GM12878 (cell line): ENCODE measurements around the gene OTULIN. TPM values are rescaled to one million over a fixed set of nuclear protein-coding genes. Genes with fewer than 3 reads are reported as not detected.
A peak's percentile ranks its signal among the peaks of the same experiment; 100 is the strongest.

ENCODE experiments used
- BACH1 ChIP-seq: fragments of 450-650 bp; IDR thresholded peaks from 2 replicates; pipeline ENCODE4 v1.6.1; 2017; ENCODE audit warnings: mild to moderate bottlenecking, borderline replicate concordance
- BCL11A ChIP-seq: IDR thresholded peaks from 2 replicates; pipeline ENCODE4 v1.6.1; 2011; ENCODE audit warnings: low read depth, low read length
- CHD1 ChIP-seq: IDR thresholded peaks from 2 replicates; pipeline ENCODE4 v1.6.1; 2012; ENCODE audit warnings: low read depth, low read length, improper control_type of control experiment
- DPF2 ChIP-seq: fragments of 450-650 bp; IDR thresholded peaks from 2 replicates; pipeline ENCODE4 v1.6.1; 2017; ENCODE audit warnings: mild to moderate bottlenecking
- FOXK2 ChIP-seq: fragments of 450-650 bp; IDR thresholded peaks from 2 replicates; pipeline ENCODE4 v1.6.1; 2017; ENCODE audit warnings: mild to moderate bottlenecking, moderate library complexity
- MAX ChIP-seq: IDR thresholded peaks from 2 replicates; pipeline ENCODE4 v1.6.1; 2012; ENCODE audit warnings: low read depth, low read length, improper control_type of control experiment
- MXI1 ChIP-seq: fragments of 150-350 bp; IDR thresholded peaks from 2 replicates; pipeline ENCODE4 v1.6.1; 2011; ENCODE audit warnings: low read depth, mild to moderate bottlenecking, inconsistent platforms, low read length, improper control_type of control experiment
- NKRF ChIP-seq: fragments of 450-650 bp; conservative IDR thresholded peaks from 2 replicates; pipeline ENCODE4 v1.6.1; 2017; ENCODE audit warnings: mild to moderate bottlenecking, moderate library complexity
- NR2C2 ChIP-seq: IDR thresholded peaks from 2 replicates; pipeline ENCODE4 v1.6.1; 2011; ENCODE audit warnings: borderline replicate concordance, low read depth; ENCODE audit not compliant: control insufficient read depth, insufficient read length
- PAX5 ChIP-seq: IDR thresholded peaks from 2 replicates; pipeline ENCODE4 v1.6.1; 2011; ENCODE audit warnings: low read depth, low read length, borderline replicate concordance
- POLR2A ChIP-seq: IDR thresholded peaks from 2 replicates; pipeline ENCODE4 v1.6.1; 2011; ENCODE audit warnings: low read depth, mild to moderate bottlenecking, low read length
- POLR2AphosphoS5 ChIP-seq: IDR thresholded peaks from 2 replicates; pipeline ENCODE4 v1.6.1; 2011; ENCODE audit warnings: mild to moderate bottlenecking, low read length, inconsistent platforms
- RAD51 ChIP-seq: fragments of 450-650 bp; IDR thresholded peaks from 2 replicates; pipeline ENCODE4 v1.6.1; 2016; ENCODE audit warnings: moderate library complexity, mild to moderate bottlenecking, inconsistent platforms
- SIN3A ChIP-seq: IDR thresholded peaks from 2 replicates; pipeline ENCODE4 v1.6.1; 2012; ENCODE audit warnings: low read depth, low read length, improper control_type of control experiment
- SREBF2 ChIP-seq: IDR thresholded peaks from 2 replicates; pipeline ENCODE4 v1.6.1; 2012; ENCODE audit warnings: mild to moderate bottlenecking, low read length
- WRNIP1 ChIP-seq: IDR thresholded peaks from 2 replicates; pipeline ENCODE4 v1.6.1; 2011; ENCODE audit warnings: low read depth, low read length, improper control_type of control experiment, borderline replicate concordance
- polyA plus RNA-seq, 11 experiments: library from polyadenylated mRNA; depleted of rRNA in 4 of 11; unstranded in 6 of 11; stranded (reverse) in 5 of 11; fragments of >200 nt; fragmentation: Nextera tagmentation in 4 of 11; fragmentation: Illumina TruSeq in 1 of 11; extraction: Ambion mirVana in 4 of 11; extraction: Trizol in 1 of 11; gene quantifications; 1 replicate in 1 of 11; 2 replicates in 10 of 11; pipeline versions ENCODE4 v1.2.1 to v1.2.3, GENCODE V29; 2011 to 2016; ENCODE audit warnings: inconsistent platforms in 2 of 11, missing spikeins in 2 of 11, low read depth in 1 of 11
- total RNA-seq, 4 experiments: library from RNA; depleted of rRNA in 3 of 4; stranded (reverse); fragments of >200 nt in 3 of 4; fragmentation: Illumina TruSeq in 1 of 4; extraction: Trizol in 1 of 4; gene quantifications; 2 replicates each; pipeline versions ENCODE4 v1.2.1 to v1.2.3, GENCODE V29; 2013 to 2021
- TF ChIP-seq, protein P1 (sequence below), 3 experiments: IDR thresholded peaks in 2 of 3; conservative IDR thresholded peaks in 1 of 3; 2 replicates each; pipeline ENCODE4 v1.5.1; 2011; ENCODE audit warnings: low read depth in 3 of 3, low read length in 3 of 3, mild to moderate bottlenecking in 3 of 3, control low read depth in 2 of 3, moderate library complexity in 2 of 3, inconsistent platforms in 1 of 3, mixed read lengths in 1 of 3; ENCODE audit not compliant: control insufficient read depth in 2 of 3, insufficient read depth in 1 of 3; ENCODE audit errors: extremely low read depth in 1 of 3
- TF ChIP-seq, protein P2 (sequence below): fragments of 450-650 bp; IDR thresholded peaks from 2 replicates; pipeline ENCODE4 v1.6.1; 2016; ENCODE audit warnings: mild to moderate bottlenecking

OTULIN gene
- total and polyA plus RNA-seq, 10 of the 15 experiments (the other 5 are each of a cell fraction or from before 2014, with no cell fraction given) = 6.6 to 70.5 (median 28.7) TPM

DNA sequence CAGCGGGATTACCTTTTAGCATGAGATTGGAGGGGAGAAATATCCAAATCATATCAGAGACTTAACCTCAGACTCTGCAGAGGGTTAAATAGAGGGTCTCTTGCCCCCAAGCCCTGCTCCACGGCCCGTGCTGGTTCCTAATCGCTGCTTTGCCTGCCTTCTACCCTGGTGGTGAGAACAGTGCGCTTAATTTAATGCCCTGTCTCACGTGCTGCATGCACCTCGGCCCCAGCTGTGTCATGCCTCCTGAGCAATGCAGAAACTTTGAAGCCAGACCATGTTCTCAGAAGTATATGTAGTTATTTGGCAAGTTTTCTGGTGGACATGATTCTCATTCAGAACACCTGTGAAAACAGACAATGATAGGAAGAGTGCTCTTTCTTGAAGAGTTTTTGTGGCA lies 1.4 kb downstream of the OTULIN start (continued):
- TF ChIP-seq NKRF = 0 out of 2 replicates have a peak, but pooled peaks have one; percentile 33
- peak; percentile 71 for TF ChIP-seq RAD51
- peak; percentile 73 for TF ChIP-seq POLR2A
- TF ChIP-seq, protein P1, sequence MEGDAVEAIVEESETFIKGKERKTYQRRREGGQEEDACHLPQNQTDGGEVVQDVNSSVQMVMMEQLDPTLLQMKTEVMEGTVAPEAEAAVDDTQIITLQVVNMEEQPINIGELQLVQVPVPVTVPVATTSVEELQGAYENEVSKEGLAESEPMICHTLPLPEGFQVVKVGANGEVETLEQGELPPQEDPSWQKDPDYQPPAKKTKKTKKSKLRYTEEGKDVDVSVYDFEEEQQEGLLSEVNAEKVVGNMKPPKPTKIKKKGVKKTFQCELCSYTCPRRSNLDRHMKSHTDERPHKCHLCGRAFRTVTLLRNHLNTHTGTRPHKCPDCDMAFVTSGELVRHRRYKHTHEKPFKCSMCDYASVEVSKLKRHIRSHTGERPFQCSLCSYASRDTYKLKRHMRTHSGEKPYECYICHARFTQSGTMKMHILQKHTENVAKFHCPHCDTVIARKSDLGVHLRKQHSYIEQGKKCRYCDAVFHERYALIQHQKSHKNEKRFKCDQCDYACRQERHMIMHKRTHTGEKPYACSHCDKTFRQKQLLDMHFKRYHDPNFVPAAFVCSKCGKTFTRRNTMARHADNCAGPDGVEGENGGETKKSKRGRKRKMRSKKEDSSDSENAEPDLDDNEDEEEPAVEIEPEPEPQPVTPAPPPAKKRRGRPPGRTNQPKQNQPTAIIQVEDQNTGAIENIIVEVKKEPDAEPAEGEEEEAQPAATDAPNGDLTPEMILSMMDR (IDR thresholded peaks at IDR 0.05 in 2 of 3, conservative IDR thresholded peaks at IDR 0.05 in 1 of 3; ENCODE audit: control insufficient read depth in 2 of 3, extremely low read depth in 1 of 3, insufficient read depth in 1 of 3, low read depth in 3 of 3, low read length in 3 of 3) = peak in 2 of 3 experiments; percentile 27 to 31; a peak in 2 of 6 replicates
- TF ChIP-seq SREBF2 = no peak
- TF ChIP-seq CHD1 = no peak
- peak; percentile 63; the same call in 1 of the 2 replicates for TF ChIP-seq MAX
- peak; percentile 55; the same call in 1 of the 2 replicates for TF ChIP-seq POLR2AphosphoS5
- 0 out of 2 replicates have a peak, but pooled peaks have one; percentile 12 for TF ChIP-seq DPF2
- TF ChIP-seq WRNIP1 = no peak
- TF ChIP-seq BACH1 = peak; percentile 27; the same call in 1 of the 2 replicates
- TF ChIP-seq PAX5 = peak; percentile 76
- TF ChIP-seq NR2C2 = no peak
- no peak for TF ChIP-seq FOXK2
- TF ChIP-seq MXI1 = peak; percentile 69; the same call in 1 of the 2 replicates
- 0 out of 2 replicates have a peak, but pooled peaks have one; percentile 10 for TF ChIP-seq BCL11A
- TF ChIP-seq SIN3A = peak; percentile 59; the same call in 1 of the 2 replicates
- TF ChIP-seq, protein P2, sequence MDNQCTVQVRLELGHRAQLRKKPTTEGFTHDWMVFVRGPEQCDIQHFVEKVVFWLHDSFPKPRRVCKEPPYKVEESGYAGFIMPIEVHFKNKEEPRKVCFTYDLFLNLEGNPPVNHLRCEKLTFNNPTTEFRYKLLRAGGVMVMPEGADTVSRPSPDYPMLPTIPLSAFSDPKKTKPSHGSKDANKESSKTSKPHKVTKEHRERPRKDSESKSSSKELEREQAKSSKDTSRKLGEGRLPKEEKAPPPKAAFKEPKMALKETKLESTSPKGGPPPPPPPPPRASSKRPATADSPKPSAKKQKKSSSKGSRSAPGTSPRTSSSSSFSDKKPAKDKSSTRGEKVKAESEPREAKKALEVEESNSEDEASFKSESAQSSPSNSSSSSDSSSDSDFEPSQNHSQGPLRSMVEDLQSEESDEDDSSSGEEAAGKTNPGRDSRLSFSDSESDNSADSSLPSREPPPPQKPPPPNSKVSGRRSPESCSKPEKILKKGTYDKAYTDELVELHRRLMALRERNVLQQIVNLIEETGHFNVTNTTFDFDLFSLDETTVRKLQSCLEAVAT = no peak
